Measurements from ENCODE around the gene DENND2D. TPM values are rescaled to one million over a fixed set of nuclear protein-coding genes. Genes with fewer than 3 reads are reported as not detected.

Gene DENND2D
- total and polyA plus RNA-seq, 9 of the 15 experiments (the other 6 are each of a cell fraction or from before 2014, with no cell fraction given): 0.08 to 0.44 (median 0.13) TPM; not detected in 6

GRCh38 chr1:111139324-111139955 is 61.0 kb downstream of the DENND2D start (continued):
- TF ChIP-seq SMARCB1 (IDR thresholded peaks at IDR 0.05; ENCODE audit: insufficient read length, low read depth) (no peak), MEIS2 (IDR thresholded peaks at IDR 0.05; ENCODE audit: partially characterized antibody) (no peak), SETDB1 (IDR thresholded peaks at IDR 0.05; ENCODE audit: low read length) (no peak), RAD21 (CRISPR knock-in tag; conservative IDR thresholded peaks at IDR 0.05 in 1 of 2, IDR thresholded peaks at IDR 0.05 in 1 of 2) (no peak), U2AF1 (optimal IDR thresholded peaks at IDR 0.05; ENCODE audit: low read depth, low read length) (no peak), CREM (IDR thresholded peaks at IDR 0.05; ENCODE audit: low read depth) (no peak; the same call in 1 of the 2 replicates), YBX1 (IDR thresholded peaks at IDR 0.05) (no peak), ZNF174 (CRISPR knock-in tag; IDR thresholded peaks at IDR 0.05) (no peak), ARID3A (IDR thresholded peaks at IDR 0.05; ENCODE audit: borderline replicate concordance, low read depth, low read length) (no peak), NFRKB (IDR thresholded peaks at IDR 0.05; ENCODE audit: low read depth) (peak; percentile 75; the same call in 1 of the 2 replicates), SUPT5H (IDR thresholded peaks at IDR 0.05) (no peak), MTA3 (IDR thresholded peaks at IDR 0.05; ENCODE audit: borderline replicate concordance) (no peak), MECOM (CRISPR knock-in tag; IDR thresholded peaks at IDR 0.05) (no peak), CLOCK (CRISPR knock-in tag; IDR thresholded peaks at IDR 0.05; ENCODE audit: borderline replicate concordance) (no peak), CUX1 (CRISPR knock-in tag; IDR thresholded peaks at IDR 0.05) (no peak), ZBTB26 (CRISPR knock-in tag; IDR thresholded peaks at IDR 0.05) (peak; percentile 85; the same call in 1 of the 2 replicates), ZNF551 (CRISPR knock-in tag; IDR thresholded peaks at IDR 0.05) (no peak)

Data from K562 (cell line).